Measurements from ENCODE around the gene UBR1.
"Not testable (repeated sequence)": the region's sequence is repeated elsewhere in the genome, so short reads cannot be mapped to it uniquely, and the experiment has no call there.

The UBR1 gene

GRCh38 chr15:42955518-42955917, 150.3 kb downstream of the UBR1 start:
- DNase-seq = no peak

- no peak for DNase-seq
Observed at GRCh38 chr15:42954291-42954690, 151.5 kb downstream of the UBR1 start.

GRCh38 chr15:42948898-42949297, 156.9 kb downstream of the UBR1 start:
- DNase-seq = not testable (repeated sequence)

GRCh38 chr15:42940527-42940926, 165.3 kb downstream of the UBR1 start:
- no peak for DNase-seq

GRCh38 chr15:42939841-42940240, 166.0 kb downstream of the UBR1 start:
- no peak for DNase-seq

GRCh38 chr15:42937143-42937542, 168.7 kb downstream of the UBR1 start:
- DNase-seq = no peak

- DNase-seq = no peak
Observed at GRCh38 chr15:42933886-42934667, 171.8 kb downstream of the UBR1 start.

GRCh38 chr15:42932833-42933515, 172.9 kb downstream of the UBR1 start:
- DNase-seq = no peak

- no peak for DNase-seq
Observed at GRCh38 chr15:42931702-42932486, 173.9 kb downstream of the UBR1 start.

- DNase-seq = no peak
Observed at GRCh38 chr15:42929306-42929848, 176.5 kb downstream of the UBR1 start.

- no peak for DNase-seq
Observed at GRCh38 chr15:42921342-42921731, 184.5 kb downstream of the UBR1 start.

GRCh38 chr15:42920519-42921341, 185.1 kb downstream of the UBR1 start, which contains the start of gene TTBK2:
TSS of gene TTBK2 (minus strand) at chr15:42920778. CDS start at chr15:42878617, 42,161 bp downstream.
- DNase-seq = peak; percentile 94

GRCh38 chr15:42919799-42920518, 185.9 kb downstream of the UBR1 start:
- no peak for DNase-seq

- no peak for DNase-seq
Observed at GRCh38 chr15:42919308-42919707, 186.5 kb downstream of the UBR1 start.

GRCh38 chr15:42918047-42918446, 187.8 kb downstream of the UBR1 start:
- DNase-seq = no peak

GRCh38 chr15:42915654-42916315, 190.1 kb downstream of the UBR1 start:
- no peak for DNase-seq

- DNase-seq = no peak
Observed at GRCh38 chr15:42914728-42915497, 190.9 kb downstream of the UBR1 start.

- DNase-seq = no peak
Observed at GRCh38 chr15:42911058-42911592, 194.7 kb downstream of the UBR1 start.

- DNase-seq = no peak
Observed at GRCh38 chr15:42908538-42908937, 197.3 kb downstream of the UBR1 start.

Data from NCI-H1048 (cell line).